Mesenchymal stem cell (in vitro differentiated cells and primary cell): ENCODE results near the gene CA6. TPM values are rescaled to one million over a fixed set of nuclear protein-coding genes. Genes with fewer than 3 reads are reported as not detected.
"Not testable (repeated sequence)": the region's sequence is repeated elsewhere in the genome, so short reads cannot be mapped to it uniquely, and the experiment has no call there.

Experiments used
- DNase-seq: peaks from one replicate; pipeline ENCODE4 v3.0.0-alpha.2; 2013
- H2AFZ ChIP-seq: one replicate; pipeline ENCODE4 v1.6.1; 2013; ENCODE audit warnings: low read depth, mild to moderate bottlenecking, control low read depth, inconsistent platforms, low read length, moderate library complexity
- H2AK5ac ChIP-seq: 2 replicates; pipeline ENCODE4 v1.6.1; 2013; ENCODE audit warnings: low read length, moderate library complexity, mild to moderate bottlenecking, inconsistent platforms; ENCODE audit not compliant: severe bottlenecking
- H2BK120ac ChIP-seq: one replicate; pipeline ENCODE4 v1.6.1; 2013; ENCODE audit warnings: low read depth, mild to moderate bottlenecking, inconsistent platforms, low read length, moderate library complexity
- H2BK12ac ChIP-seq, 2 experiments: one replicate each; pipeline ENCODE4 v1.6.1; 2013; ENCODE audit warnings: inconsistent platforms in 2 of 2, low read length in 2 of 2, mild to moderate bottlenecking in 2 of 2, moderate library complexity in 2 of 2, control low read depth in 1 of 2
- H2BK15ac ChIP-seq: one replicate; pipeline ENCODE4 v1.6.1; 2013; ENCODE audit warnings: mild to moderate bottlenecking, low read depth, inconsistent platforms; ENCODE audit not compliant: poor library complexity, severe bottlenecking
- H2BK5ac ChIP-seq: 2 replicates; pipeline ENCODE4 v1.6.1; 2013; ENCODE audit warnings: low read depth, mild to moderate bottlenecking, low read length, control low read depth, inconsistent platforms; ENCODE audit not compliant: poor library complexity, severe bottlenecking
- H3K14ac ChIP-seq, 2 experiments: one replicate each; pipeline ENCODE4 v1.6.1; 2013; ENCODE audit warnings: inconsistent platforms in 2 of 2, low read length in 2 of 2, control low read depth in 1 of 2, mild to moderate bottlenecking in 1 of 2, moderate library complexity in 1 of 2
- H3K18ac ChIP-seq, 2 experiments: one replicate each; pipeline ENCODE4 v1.6.1; 2013; ENCODE audit warnings: inconsistent platforms in 2 of 2, low read length in 2 of 2, control low read depth in 1 of 2, low read depth in 1 of 2, mild to moderate bottlenecking in 1 of 2
- H3K23ac ChIP-seq, 2 experiments: one replicate each; pipeline ENCODE4 v1.6.1; 2013; ENCODE audit warnings: inconsistent platforms in 2 of 2, low read length in 2 of 2, mild to moderate bottlenecking in 2 of 2, moderate library complexity in 2 of 2, control low read depth in 1 of 2
- H3K27ac ChIP-seq: 2 replicates; pipeline ENCODE4 v1.5.1; 2013; ENCODE audit warnings: mild to moderate bottlenecking, moderate library complexity, low read length, control low read depth, inconsistent platforms; ENCODE audit not compliant: poor library complexity, severe bottlenecking
- H3K27me3 ChIP-seq, 2 experiments: 2 replicates each; pipeline versions ENCODE4 v1.6.1 to v1.7.0; 2013; ENCODE audit warnings: low read length in 2 of 2, mild to moderate bottlenecking in 2 of 2, moderate library complexity in 2 of 2, control low read depth in 1 of 2, inconsistent platforms in 1 of 2; ENCODE audit not compliant: control insufficient read depth in 1 of 2, insufficient read depth in 1 of 2
- H3K36me3 ChIP-seq, 2 experiments: 2 replicates each; pipeline versions ENCODE4 v1.6.1 to v1.7.0; 2013; ENCODE audit warnings: low read length in 2 of 2, control low read depth in 1 of 2, inconsistent platforms in 1 of 2, low read depth in 1 of 2, mild to moderate bottlenecking in 1 of 2; ENCODE audit not compliant: insufficient read depth in 2 of 2, control insufficient read depth in 1 of 2
- H3K4ac ChIP-seq, 2 experiments: one replicate each; pipeline ENCODE4 v1.6.1; 2013; ENCODE audit warnings: inconsistent platforms in 2 of 2, low read length in 2 of 2, mild to moderate bottlenecking in 2 of 2, moderate library complexity in 2 of 2, control low read depth in 1 of 2, low read depth in 1 of 2
- H3K4me1 ChIP-seq: 2 replicates; pipeline ENCODE4 v1.6.1; 2013; ENCODE audit warnings: low read depth, low read length, control low read depth; ENCODE audit not compliant: control insufficient read depth, insufficient read depth
- H3K4me2 ChIP-seq: 2 replicates; pipeline ENCODE4 v1.6.1; 2013; ENCODE audit warnings: low read length, mild to moderate bottlenecking, inconsistent platforms; ENCODE audit not compliant: poor library complexity, severe bottlenecking
- H3K4me3 ChIP-seq, 2 experiments: 2 replicates each; pipeline versions ENCODE4 v1.5.1 to v1.7.0; 2013; ENCODE audit warnings: low read length in 2 of 2, mild to moderate bottlenecking in 2 of 2, control low read depth in 1 of 2, low read depth in 1 of 2; ENCODE audit not compliant: insufficient read depth in 1 of 2
- H3K79me1 ChIP-seq: replicated peaks from 2 replicates; pipeline ENCODE4 v1.6.1; 2013; ENCODE audit warnings: mild to moderate bottlenecking, control low read depth, low read length, inconsistent platforms; ENCODE audit not compliant: poor library complexity, severe bottlenecking
- H3K9ac ChIP-seq: 2 replicates; pipeline ENCODE4 v1.7.0; 2013; ENCODE audit warnings: mild to moderate bottlenecking, low read length, moderate library complexity
- H3K9me3 ChIP-seq: 2 replicates; pipeline ENCODE4 v1.7.0; 2013; ENCODE audit warnings: mild to moderate bottlenecking, low read length; ENCODE audit not compliant: control insufficient read depth
- H4K8ac ChIP-seq: one replicate; pipeline ENCODE4 v1.6.1; 2013; ENCODE audit warnings: inconsistent platforms, mild to moderate bottlenecking, low read length, moderate library complexity
- H4K91ac ChIP-seq: one replicate; pipeline ENCODE4 v1.6.1; 2013; ENCODE audit warnings: mild to moderate bottlenecking, low read length, inconsistent platforms
- WGBS: methylation state at CpG from one replicate; pipeline ENCODE4 v1.1.7; 2013; ENCODE audit warnings: mixed read lengths; 5-methylcytosine and 5-hydroxymethylcytosine counted together
- polyA plus RNA-seq, 2 experiments: library from polyadenylated mRNA; stranded (reverse); fragments of 200-250 nt; gene quantifications; one replicate each; pipeline ENCODE4 v1.2.3, GENCODE V29; 2013

The CA6 gene
- polyA plus RNA-seq (2013, experiment 1 of 2), result not detected
- polyA plus RNA-seq (2013, experiment 2 of 2), result not detected

DNA sequence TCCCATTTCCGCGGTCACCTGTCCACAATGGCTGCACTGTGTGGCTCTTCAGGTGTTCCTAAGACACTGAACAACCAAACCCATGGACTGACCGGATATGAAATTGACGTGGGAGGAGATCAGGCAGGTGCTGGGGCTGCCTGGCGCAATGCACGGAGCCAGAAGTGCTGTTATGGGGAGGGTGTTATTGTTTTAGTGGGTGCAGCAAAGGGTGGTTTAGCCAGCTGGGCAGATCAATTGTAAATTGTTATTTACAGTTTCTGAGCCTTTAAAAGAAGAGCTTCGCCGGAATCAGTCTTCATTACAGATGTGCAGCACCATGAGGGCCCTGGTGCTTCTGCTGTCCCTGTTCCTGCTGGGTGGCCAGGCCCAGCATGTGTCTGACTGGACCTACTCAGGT lies at the start of gene CA6:
TSS of gene CA6 (plus strand) at position 301 of the 400 bp plus-strand sequence. CDS start at position 320, 19 bp downstream.
- no peak within 1 kb of the TSS for H4K91ac ChIP-seq
- H4K8ac ChIP-seq, result no peak within 1 kb of the TSS
- H2BK120ac ChIP-seq, result no peak within 1 kb of the TSS
- H2BK5ac ChIP-seq, result no peak within 1 kb of the TSS
- H2BK12ac ChIP-seq, result no peak within 1 kb of the TSS
- no peak within 1 kb of the TSS for H2AK5ac ChIP-seq
- no peak within 1 kb of the TSS for H3K4me3 ChIP-seq
- no peaks in the 10 kb centered on the region for H3K79me1 ChIP-seq
- no peak within 1 kb of the TSS for H2AFZ ChIP-seq
- H3K27ac ChIP-seq, result no peak within 1 kb of the TSS
- H3K36me3 ChIP-seq, result peaks cover 0 to 3% of the 10 kb centered on the region in 2 experiments
- H3K27me3 ChIP-seq, result no peaks in the 10 kb centered on the region
- DNase-seq, result no peak
- H3K4me2 ChIP-seq, result no peak within 1 kb of the TSS
- no peak within 1 kb of the TSS for H3K4ac ChIP-seq
- no peak within 1 kb of the TSS for H3K23ac ChIP-seq
- no peak within 1 kb of the TSS for H3K9ac ChIP-seq
- no peak within 1 kb of the TSS for H3K18ac ChIP-seq
- peaks cover 13% of the 10 kb centered on the region for H3K4me1 ChIP-seq
- H2BK15ac ChIP-seq, result no peak within 1 kb of the TSS
- 94% methylated on average over 8 of the region's 8 CpGs for WGBS
- H3K14ac ChIP-seq, result no peak within 1 kb of the TSS
- H3K9me3 ChIP-seq, result no peaks in the 10 kb centered on the region

GRCh38 chr1:8896775-8897174 lies 48.9 kb upstream of the CA6 start:
- not testable (repeated sequence) for H2BK15ac ChIP-seq, H3K27me3 ChIP-seq, H4K8ac ChIP-seq, H3K36me3 ChIP-seq, H3K27ac ChIP-seq, H2AFZ ChIP-seq, H3K23ac ChIP-seq, H3K14ac ChIP-seq, H3K79me1 ChIP-seq, H2AK5ac ChIP-seq, H3K9me3 ChIP-seq, H4K91ac ChIP-seq, DNase-seq, H3K9ac ChIP-seq, H2BK120ac ChIP-seq, H2BK5ac ChIP-seq, H3K4ac ChIP-seq, H2BK12ac ChIP-seq, H3K18ac ChIP-seq, H3K4me2 ChIP-seq, H3K4me1 ChIP-seq, H3K4me3 ChIP-seq
- 72% methylated on average over 3 of the region's 3 CpGs for WGBS

GRCh38 chr1:8897505-8897904 lies 48.2 kb upstream of the CA6 start:
- not testable (repeated sequence) for H4K91ac ChIP-seq, H2AK5ac ChIP-seq, H2BK120ac ChIP-seq, H3K23ac ChIP-seq, H3K4me2 ChIP-seq, H3K4me3 ChIP-seq, H3K79me1 ChIP-seq, DNase-seq, H3K4me1 ChIP-seq, H2BK5ac ChIP-seq, H3K9ac ChIP-seq, H3K18ac ChIP-seq, H2AFZ ChIP-seq, H4K8ac ChIP-seq, H3K14ac ChIP-seq, H2BK12ac ChIP-seq, H2BK15ac ChIP-seq, H3K27ac ChIP-seq, H3K36me3 ChIP-seq, H3K27me3 ChIP-seq, H3K4ac ChIP-seq, H3K9me3 ChIP-seq
- WGBS, result 96% methylated on average over 4 of the region's 4 CpGs

DNA sequence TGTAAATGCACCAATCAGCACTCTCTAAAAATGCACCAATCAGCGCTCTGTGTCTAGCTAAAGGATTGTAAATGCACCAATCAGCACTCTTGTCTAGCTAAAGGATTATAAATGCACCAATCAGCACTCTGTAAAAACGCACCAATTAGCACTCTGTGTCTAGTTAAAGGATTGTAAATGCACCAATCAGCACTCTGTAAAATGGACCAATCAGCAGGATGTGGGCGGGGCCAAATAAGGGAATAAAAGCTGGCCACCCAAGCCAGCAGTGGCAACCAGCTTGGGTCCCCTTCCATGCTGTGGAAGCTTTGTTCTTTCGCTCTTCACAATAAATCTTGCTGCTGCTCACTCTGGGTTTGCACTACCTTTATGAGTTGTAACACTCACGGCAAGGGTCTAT lies 47.2 kb upstream of the CA6 start:
- WGBS, result 96% methylated on average over 5 of the region's 5 CpGs
- not testable (repeated sequence) for H4K91ac ChIP-seq, H3K4me3 ChIP-seq

More for the DNA sequence above, 47.2 kb upstream of the CA6 start:
- not testable (repeated sequence) for H3K9me3 ChIP-seq, H3K9ac ChIP-seq, H2AFZ ChIP-seq, H3K14ac ChIP-seq, H3K79me1 ChIP-seq, H3K23ac ChIP-seq, DNase-seq, H3K4me1 ChIP-seq, H2BK120ac ChIP-seq, H2AK5ac ChIP-seq, H3K36me3 ChIP-seq, H2BK15ac ChIP-seq, H3K27me3 ChIP-seq, H4K8ac ChIP-seq, H3K4ac ChIP-seq, H2BK12ac ChIP-seq, H2BK5ac ChIP-seq, H3K18ac ChIP-seq, H3K27ac ChIP-seq, H3K4me2 ChIP-seq
